ENCODE data around the gene SLC9A9. TPM values are rescaled to one million over a fixed set of nuclear protein-coding genes. Genes with fewer than 3 reads are reported as not detected.

SLC9A9 gene
- total and polyA plus RNA-seq, 10 of the 15 experiments (the other 5 are each of a cell fraction or from before 2014, with no cell fraction given): 3.5 to 14.2 (median 9.3) TPM

GRCh38 chr3:143883151-143883550 is 34.9 kb upstream of the SLC9A9 start:
- POLR2A ChIA-PET: no interaction called here
- WGBS (ENCODE audit: insufficient coverage, insufficient replicate concordance, low lambda C conversion rate, missing lambda C conversion rate): 67% methylated on average over 3 of the region's 3 CpGs
- intact Hi-C loops (cut with micrococcal nuclease; ENCODE audit: unreplicated experiment) (no loop called here), in situ Hi-C loops (cut with MboI) (no loop called here)
- no peaks in the 10 kb centered on the region for H3K4me1 ChIP-seq (ENCODE audit: control insufficient read depth, insufficient read depth, low read length)
- no peaks in the 10 kb centered on the region for H3K9me3 ChIP-seq (replicated peaks; ENCODE audit: control insufficient read depth, insufficient read depth, low read length)
- RAD21 ChIA-PET (ENCODE audit: unreplicated experiment): no interaction called here
- H3K79me2 ChIP-seq (ENCODE audit: control insufficient read depth, insufficient read depth, low read length): no peaks in the 10 kb centered on the region
- ATAC-seq: no peak
- no peak overlapping the region for H3K4me2 ChIP-seq (ENCODE audit: control insufficient read depth, insufficient read depth)
- TF ChIP-seq, protein P1, sequence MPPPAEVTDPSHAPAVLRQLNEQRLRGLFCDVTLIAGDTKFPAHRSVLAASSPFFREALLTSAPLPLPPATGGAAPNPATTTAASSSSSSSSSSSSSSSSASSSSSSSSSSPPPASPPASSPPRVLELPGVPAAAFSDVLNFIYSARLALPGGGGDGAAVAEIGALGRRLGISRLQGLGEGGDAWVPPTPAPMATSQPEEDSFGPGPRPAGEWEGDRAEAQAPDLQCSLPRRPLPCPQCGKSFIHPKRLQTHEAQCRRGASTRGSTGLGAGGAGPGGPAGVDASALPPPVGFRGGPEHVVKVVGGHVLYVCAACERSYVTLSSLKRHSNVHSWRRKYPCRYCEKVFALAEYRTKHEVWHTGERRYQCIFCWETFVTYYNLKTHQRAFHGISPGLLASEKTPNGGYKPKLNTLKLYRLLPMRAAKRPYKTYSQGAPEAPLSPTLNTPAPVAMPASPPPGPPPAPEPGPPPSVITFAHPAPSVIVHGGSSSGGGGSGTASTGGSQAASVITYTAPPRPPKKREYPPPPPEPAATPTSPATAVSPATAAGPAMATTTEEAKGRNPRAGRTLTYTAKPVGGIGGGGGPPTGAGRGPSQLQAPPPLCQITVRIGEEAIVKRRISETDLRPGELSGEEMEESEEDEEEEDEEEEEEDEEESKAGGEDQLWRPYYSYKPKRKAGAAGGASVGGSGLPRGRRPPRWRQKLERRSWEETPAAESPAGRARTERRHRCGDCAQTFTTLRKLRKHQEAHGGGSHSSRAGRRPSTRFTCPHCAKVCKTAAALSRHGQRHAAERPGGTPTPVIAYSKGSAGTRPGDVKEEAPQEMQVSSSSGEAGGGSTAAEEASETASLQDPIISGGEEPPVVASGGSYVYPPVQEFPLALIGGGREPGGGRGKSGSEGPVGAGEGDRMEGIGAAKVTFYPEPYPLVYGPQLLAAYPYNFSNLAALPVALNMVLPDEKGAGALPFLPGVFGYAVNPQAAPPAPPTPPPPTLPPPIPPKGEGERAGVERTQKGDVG (CRISPR knock-in tag; IDR thresholded peaks at IDR 0.05): no peak
- no peak for TF ChIP-seq BRCA1 (IDR thresholded peaks at IDR 0.05; ENCODE audit: low read depth, low read length)
- TF ChIP-seq RAD21 (IDR thresholded peaks at IDR 0.05; ENCODE audit: insufficient read depth, low read depth, low read length): no peak
- TF ChIP-seq DPF2 (IDR thresholded peaks at IDR 0.05): no peak
- no peak for TF ChIP-seq SMARCA5 (IDR thresholded peaks at IDR 0.05)
- TF ChIP-seq HDAC6 (IDR thresholded peaks at IDR 0.05; ENCODE audit: unreplicated experiment): no peak
- TF ChIP-seq NRF1 (conservative IDR thresholded peaks at IDR 0.05; ENCODE audit: low read depth, low read length): no peak
- no peak for TF ChIP-seq NR2C1 (IDR thresholded peaks at IDR 0.05)
- no peak for TF ChIP-seq HCFC1 (IDR thresholded peaks at IDR 0.05; ENCODE audit: low read length)
- TF ChIP-seq, protein P2, sequence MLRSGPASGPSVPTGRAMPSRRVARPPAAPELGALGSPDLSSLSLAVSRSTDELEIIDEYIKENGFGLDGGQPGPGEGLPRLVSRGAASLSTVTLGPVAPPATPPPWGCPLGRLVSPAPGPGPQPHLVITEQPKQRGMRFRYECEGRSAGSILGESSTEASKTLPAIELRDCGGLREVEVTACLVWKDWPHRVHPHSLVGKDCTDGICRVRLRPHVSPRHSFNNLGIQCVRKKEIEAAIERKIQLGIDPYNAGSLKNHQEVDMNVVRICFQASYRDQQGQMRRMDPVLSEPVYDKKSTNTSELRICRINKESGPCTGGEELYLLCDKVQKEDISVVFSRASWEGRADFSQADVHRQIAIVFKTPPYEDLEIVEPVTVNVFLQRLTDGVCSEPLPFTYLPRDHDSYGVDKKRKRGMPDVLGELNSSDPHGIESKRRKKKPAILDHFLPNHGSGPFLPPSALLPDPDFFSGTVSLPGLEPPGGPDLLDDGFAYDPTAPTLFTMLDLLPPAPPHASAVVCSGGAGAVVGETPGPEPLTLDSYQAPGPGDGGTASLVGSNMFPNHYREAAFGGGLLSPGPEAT (IDR thresholded peaks at IDR 0.05; ENCODE audit: low read depth): no peak
- no peak for TF ChIP-seq SREBF1 (IDR thresholded peaks at IDR 0.05; ENCODE audit: low read length)
- H2AFZ ChIP-seq (ENCODE audit: control insufficient read depth, low read depth, low read length): no peak overlapping the region
- no peak for DNase-seq (ENCODE audit: low read depth, low spot score)
- no peak for FAIRE-seq
- no TSS peak for BruUV-seq (replicated peaks)
- SMC1A ChIA-PET (ENCODE audit: uncharacterized antibody, unreplicated experiment): interaction anchor here (0.7 to 1.5 kb wide), 2 partner anchors 11 to 606 kb away, joined by 3 to 4 read pairs; no protein-coding TSS in a partner anchor
- no peaks in the 10 kb centered on the region for H3K36me3 ChIP-seq (ENCODE audit: control insufficient read depth in 2 of 2, insufficient read depth in 2 of 2, low read length in 1 of 2)
- H3K9ac ChIP-seq (ENCODE audit: control insufficient read depth, insufficient read depth, low read length): no peak overlapping the region
- no peaks in the 10 kb centered on the region for H3K27me3 ChIP-seq (replicated peaks in 1 of 2; ENCODE audit: control insufficient read depth in 2 of 2, insufficient read depth in 2 of 2, low read length in 1 of 2)
- no peak overlapping the region for H3K27ac ChIP-seq (ENCODE audit: control insufficient read depth, insufficient read depth)
- CTCF ChIA-PET: interaction anchor here (0.6 to 3.2 kb wide), 6 partner anchors 11 to 171 kb away, joined by 3 to 37 read pairs (median 3); no protein-coding TSS in a partner anchor
- no peaks in the 10 kb centered on the region for H4K20me1 ChIP-seq (ENCODE audit: control insufficient read depth, insufficient read depth)
- no peak overlapping the region for H3K4me3 ChIP-seq
